GM19025 (cell line): ENCODE results near the gene VWC2.

ENCODE experiments used
- ATAC-seq: cut with Tn5 transposase; IDR thresholded peaks from one replicate; pipeline ENCODE4 v1.9.1; 2021; ENCODE audit warnings: mild to moderate bottlenecking, low read depth, moderate library complexity; ENCODE audit not compliant: unreplicated experiment

Gene VWC2

GRCh38 chr7:49781996-49782395 lies 8.6 kb downstream of the VWC2 start:
- no peak for ATAC-seq

GRCh38 chr7:49783446-49783845 lies 10.0 kb downstream of the VWC2 start:
- ATAC-seq = no peak

GRCh38 chr7:49787980-49788379 lies 14.5 kb downstream of the VWC2 start:
- no peak for ATAC-seq

- ATAC-seq = no peak
These were observed 15.1 kb downstream of the VWC2 start for GRCh38 chr7:49788455-49789059.

- ATAC-seq = no peak
These were observed 16.3 kb downstream of the VWC2 start for GRCh38 chr7:49789736-49790135.

- ATAC-seq = no peak
These were observed 16.8 kb downstream of the VWC2 start for GRCh38 chr7:49790209-49790608.

GRCh38 chr7:49791088-49791741 lies 17.8 kb downstream of the VWC2 start:
- peak; percentile 81 for ATAC-seq

GRCh38 chr7:49797987-49798660 lies 24.7 kb downstream of the VWC2 start:
- no peak for ATAC-seq

GRCh38 chr7:49800031-49800430 lies 26.6 kb downstream of the VWC2 start:
- ATAC-seq = no peak

GRCh38 chr7:49802600-49802999 lies 29.2 kb downstream of the VWC2 start:
- ATAC-seq = no peak

GRCh38 chr7:49803812-49804211 lies 30.4 kb downstream of the VWC2 start:
- ATAC-seq = no peak

- no peak for ATAC-seq
These were observed 32.1 kb downstream of the VWC2 start for GRCh38 chr7:49805371-49806007.

- no peak for ATAC-seq
These were observed 39.1 kb downstream of the VWC2 start for GRCh38 chr7:49812534-49812933.

GRCh38 chr7:49817279-49817678 lies 43.8 kb downstream of the VWC2 start:
- no peak for ATAC-seq

- no peak for ATAC-seq
These were observed 47.7 kb downstream of the VWC2 start for GRCh38 chr7:49821181-49821580.

GRCh38 chr7:49822856-49823255 lies 49.4 kb downstream of the VWC2 start:
- no peak for ATAC-seq

- no peak for ATAC-seq
These were observed 50.1 kb downstream of the VWC2 start for GRCh38 chr7:49823566-49823965.

- no peak for ATAC-seq
These were observed 66.6 kb downstream of the VWC2 start for GRCh38 chr7:49839863-49840645.

GRCh38 chr7:49840751-49841405 lies 67.4 kb downstream of the VWC2 start:
- ATAC-seq = no peak

- no peak for ATAC-seq
These were observed 72.2 kb downstream of the VWC2 start for GRCh38 chr7:49845626-49846025.
